HEK293 (cell line): ENCODE measurements around the gene KANK3.

Experiments
- CTCF ChIA-PET: fragments of 350-600 bp; formaldehyde crosslinking; extraction: SDS; loops from one replicate; lab custom pipeline; 2021; ENCODE audit warnings: antibody characterized with exemption; lab: Yijun Ruan, JAX
- POLR2A ChIA-PET: fragments of 300-600 bp; formaldehyde crosslinking; extraction: SDS; loops from one replicate; lab custom pipeline; 2020; ENCODE audit warnings: antibody characterized with exemption, inconsistent platforms; lab: Yijun Ruan, JAX
- H3K27ac ChIP-seq: fragments of 200-500 bp; sonication (Bioruptor generic); 2 replicates; pipeline ENCODE4 v1.5.1; 2014; ENCODE audit warnings: low read depth, low read length, control low read depth, inconsistent platforms; ENCODE audit errors: extremely low read depth
- H3K36me3 ChIP-seq, 2 experiments: fragments of 200-500 bp in 1 of 2; sonication (Bioruptor generic) in 1 of 2; 1 replicate in 1 of 2; 2 replicates in 1 of 2; pipeline ENCODE4 v1.5.1; 2014 to 2017; ENCODE audit warnings: inconsistent platforms in 2 of 2, low read length in 2 of 2; ENCODE audit not compliant: control insufficient read depth in 2 of 2, insufficient read depth in 1 of 2
- H3K4me1 ChIP-seq: fragments of 200-500 bp; sonication (Bioruptor generic); 2 replicates; pipeline ENCODE4 v1.5.1; 2014; ENCODE audit warnings: mild to moderate bottlenecking, low read length, inconsistent platforms; ENCODE audit not compliant: control insufficient read depth, insufficient read depth
- H3K4me3 ChIP-seq: 2 replicates; pipeline ENCODE4 v1.5.1; 2011; ENCODE audit warnings: low read depth, mild to moderate bottlenecking, control low read depth, low read length, moderate library complexity
- H3K9me3 ChIP-seq: fragments of 200-500 bp; sonication (Bioruptor generic); 2 replicates; pipeline ENCODE4 v1.5.1; 2014; ENCODE audit warnings: low read depth, low read length, inconsistent platforms; ENCODE audit not compliant: control insufficient read depth, insufficient read depth
- EGR2 ChIP-seq: fragments of 450-650 bp; formaldehyde crosslinking; IDR thresholded peaks from 2 replicates; pipeline ENCODE4 v1.5.1; 2016; ENCODE audit warnings: low read depth, missing biosample characterization, missing genetic modification characterization
- GLIS1 ChIP-seq: fragments of 450-650 bp; formaldehyde crosslinking; IDR thresholded peaks from 2 replicates; pipeline ENCODE4 v1.5.1; 2016; ENCODE audit warnings: missing biosample characterization, missing genetic modification characterization
- HOXA7 ChIP-seq: sonication (generic); formaldehyde crosslinking; IDR thresholded peaks from 2 replicates; pipeline ENCODE4 v1.8.1; 2022; ENCODE audit warnings: missing genetic modification reagents, borderline replicate concordance
- KLF1 ChIP-seq: fragments of 450-650 bp; formaldehyde crosslinking; IDR thresholded peaks from 2 replicates; pipeline ENCODE4 v1.5.1; 2016; ENCODE audit warnings: missing biosample characterization, missing genetic modification characterization
- MYNN ChIP-seq: fragments of 450-650 bp; formaldehyde crosslinking; IDR thresholded peaks from 2 replicates; pipeline ENCODE4 v1.5.1; 2016; ENCODE audit warnings: missing biosample characterization, missing genetic modification characterization, borderline replicate concordance
- SCRT1 ChIP-seq: fragments of 450-650 bp; formaldehyde crosslinking; IDR thresholded peaks from 2 replicates; pipeline ENCODE4 v1.5.1; 2016; ENCODE audit warnings: missing biosample characterization, missing genetic modification characterization, borderline replicate concordance
- ZBTB10 ChIP-seq: fragments of 450-650 bp; formaldehyde crosslinking; IDR thresholded peaks from 2 replicates; pipeline ENCODE4 v1.5.1; 2016; ENCODE audit warnings: missing biosample characterization, missing genetic modification characterization
- ZBTB17 ChIP-seq: fragments of 450-650 bp; formaldehyde crosslinking; IDR thresholded peaks from 2 replicates; pipeline ENCODE4 v1.5.1; 2016; ENCODE audit warnings: missing biosample characterization, missing genetic modification characterization
- ZFHX2 ChIP-seq: fragments of 450-650 bp; formaldehyde crosslinking; conservative IDR thresholded peaks from 2 replicates; pipeline ENCODE4 v1.5.1; 2016; ENCODE audit warnings: missing biosample characterization, missing genetic modification characterization
- ZNF10 ChIP-seq: fragments of 450-650 bp; formaldehyde crosslinking; IDR thresholded peaks from 2 replicates; pipeline ENCODE4 v1.5.1; 2017; ENCODE audit warnings: missing biosample characterization, missing genetic modification characterization
- ZNF211 ChIP-seq: fragments of 450-650 bp; formaldehyde crosslinking; IDR thresholded peaks from 2 replicates; pipeline ENCODE4 v1.5.1; 2016; ENCODE audit warnings: low read depth, missing biosample characterization, missing genetic modification characterization
- ZNF266 ChIP-seq: fragments of 450-650 bp; formaldehyde crosslinking; IDR thresholded peaks from 2 replicates; pipeline ENCODE4 v1.5.1; 2016; ENCODE audit warnings: missing biosample characterization, missing genetic modification characterization, low read depth
- ZNF341 ChIP-seq: fragments of 450-650 bp; formaldehyde crosslinking; IDR thresholded peaks from 2 replicates; pipeline ENCODE4; 2016; ENCODE audit warnings: low read depth, missing biosample characterization, missing genetic modification characterization
- ZNF394 ChIP-seq: fragments of 450-650 bp; formaldehyde crosslinking; IDR thresholded peaks from 2 replicates; pipeline ENCODE4 v1.5.1; 2016; ENCODE audit warnings: missing biosample characterization, missing genetic modification characterization, mild to moderate bottlenecking, moderate library complexity, borderline replicate concordance
- ZNF433 ChIP-seq: fragments of 450-650 bp; formaldehyde crosslinking; IDR thresholded peaks from 2 replicates; pipeline ENCODE4 v1.5.1; 2016; ENCODE audit warnings: missing biosample characterization, missing genetic modification characterization, low read depth
- ZNF596 ChIP-seq: fragments of 450-650 bp; IDR thresholded peaks from 2 replicates; pipeline ENCODE4 v1.5.0; 2018; ENCODE audit warnings: missing biosample characterization, mild to moderate bottlenecking, missing genetic modification characterization, moderate library complexity
- ZNF600 ChIP-seq: fragments of 450-650 bp; formaldehyde crosslinking; IDR thresholded peaks from 2 replicates; pipeline ENCODE4 v1.5.1; 2016; ENCODE audit warnings: missing biosample characterization, missing genetic modification characterization
- TF ChIP-seq, protein P1 (sequence below): fragments of 450-650 bp; formaldehyde crosslinking; IDR thresholded peaks from 2 replicates; pipeline ENCODE4; 2016; ENCODE audit warnings: missing biosample characterization, missing genetic modification characterization
- TF ChIP-seq, protein P2 (sequence below): IDR thresholded peaks from 2 replicates; pipeline ENCODE4 v1.6.1; 2011; ENCODE audit warnings: mild to moderate bottlenecking, low read depth, low read length, borderline replicate concordance
- TF ChIP-seq, protein P3 (sequence below): fragments of 450-650 bp; formaldehyde crosslinking; IDR thresholded peaks from 2 replicates; pipeline ENCODE4 v1.5.1; 2016; ENCODE audit warnings: missing biosample characterization, missing genetic modification characterization

KANK3 gene

DNA sequence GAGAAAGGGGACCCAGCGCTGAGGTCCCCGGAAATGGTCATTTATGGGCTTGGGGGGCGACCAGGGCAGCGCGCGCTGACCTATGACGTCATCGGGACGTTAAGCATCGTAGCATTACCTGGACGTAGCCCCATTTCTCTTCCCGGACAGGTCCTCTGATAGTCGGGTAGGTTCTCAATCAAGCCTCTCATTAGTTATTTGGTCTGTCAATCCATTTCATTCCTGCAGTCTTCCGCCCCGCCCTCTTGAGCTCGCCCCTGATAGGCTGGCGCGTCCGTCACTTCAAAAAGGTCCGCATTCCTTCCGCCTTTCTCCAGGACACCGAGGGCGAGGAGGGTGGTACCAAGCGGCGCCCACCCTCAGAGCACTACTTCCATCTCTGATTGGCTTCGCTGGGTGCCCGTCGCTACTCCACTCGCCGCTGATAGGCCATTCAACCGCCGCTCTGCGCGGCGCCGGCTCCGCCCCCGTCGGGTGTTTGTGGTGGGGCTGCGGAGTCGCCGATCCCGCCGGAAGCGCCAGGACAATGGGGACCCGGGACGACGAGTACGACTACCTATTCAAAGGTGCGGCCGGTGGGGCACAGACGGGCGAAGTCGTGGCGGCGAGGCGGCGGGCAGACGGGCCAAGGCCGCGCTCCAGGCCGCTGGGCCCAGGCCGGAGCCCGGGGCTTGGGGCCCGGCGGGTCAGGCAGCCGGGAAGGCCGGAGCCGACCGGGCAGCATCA, 47.0 kb upstream of the KANK3 start, which contains the start of gene RAB11B (continued):
- TF ChIP-seq ZNF266: no peak
- no peak for TF ChIP-seq ZNF433 (tag by site-specific recombination)
- TF ChIP-seq MYNN: no peak
- peak; percentile 50; the same call in 1 of the 2 replicates for TF ChIP-seq ZNF394 (tag by site-specific recombination)
- peak; percentile 72 for TF ChIP-seq ZNF341 (tag by site-specific recombination)
- TF ChIP-seq ZNF596 (tag by site-specific recombination): 0 out of 2 replicates have a peak, but pooled peaks have one; percentile 40
- peak; percentile 71 for TF ChIP-seq GLIS1 (tag by site-specific recombination)
- TF ChIP-seq, protein P1, sequence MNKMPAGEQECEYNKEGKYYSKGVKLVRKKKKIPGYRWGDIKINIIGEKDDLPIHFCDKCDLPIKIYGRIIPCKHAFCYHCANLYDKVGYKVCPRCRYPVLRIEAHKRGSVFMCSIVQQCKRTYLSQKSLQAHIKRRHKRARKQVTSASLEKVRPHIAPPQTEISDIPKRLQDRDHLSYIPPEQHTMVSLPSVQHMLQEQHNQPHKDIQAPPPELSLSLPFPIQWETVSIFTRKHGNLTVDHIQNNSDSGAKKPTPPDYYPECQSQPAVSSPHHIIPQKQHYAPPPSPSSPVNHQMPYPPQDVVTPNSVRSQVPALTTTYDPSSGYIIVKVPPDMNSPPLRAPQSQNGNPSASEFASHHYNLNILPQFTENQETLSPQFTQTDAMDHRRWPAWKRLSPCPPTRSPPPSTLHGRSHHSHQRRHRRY (tag by site-specific recombination): no peak
- TF ChIP-seq SCRT1 (tag by site-specific recombination): no peak
- TF ChIP-seq, protein P2, sequence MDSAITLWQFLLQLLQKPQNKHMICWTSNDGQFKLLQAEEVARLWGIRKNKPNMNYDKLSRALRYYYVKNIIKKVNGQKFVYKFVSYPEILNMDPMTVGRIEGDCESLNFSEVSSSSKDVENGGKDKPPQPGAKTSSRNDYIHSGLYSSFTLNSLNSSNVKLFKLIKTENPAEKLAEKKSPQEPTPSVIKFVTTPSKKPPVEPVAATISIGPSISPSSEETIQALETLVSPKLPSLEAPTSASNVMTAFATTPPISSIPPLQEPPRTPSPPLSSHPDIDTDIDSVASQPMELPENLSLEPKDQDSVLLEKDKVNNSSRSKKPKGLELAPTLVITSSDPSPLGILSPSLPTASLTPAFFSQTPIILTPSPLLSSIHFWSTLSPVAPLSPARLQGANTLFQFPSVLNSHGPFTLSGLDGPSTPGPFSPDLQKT: peak; percentile 98
- TF ChIP-seq ZNF211 (tag by site-specific recombination): no peak
- no peak for TF ChIP-seq HOXA7 (CRISPR knock-in tag)
- TF ChIP-seq, protein P3, sequence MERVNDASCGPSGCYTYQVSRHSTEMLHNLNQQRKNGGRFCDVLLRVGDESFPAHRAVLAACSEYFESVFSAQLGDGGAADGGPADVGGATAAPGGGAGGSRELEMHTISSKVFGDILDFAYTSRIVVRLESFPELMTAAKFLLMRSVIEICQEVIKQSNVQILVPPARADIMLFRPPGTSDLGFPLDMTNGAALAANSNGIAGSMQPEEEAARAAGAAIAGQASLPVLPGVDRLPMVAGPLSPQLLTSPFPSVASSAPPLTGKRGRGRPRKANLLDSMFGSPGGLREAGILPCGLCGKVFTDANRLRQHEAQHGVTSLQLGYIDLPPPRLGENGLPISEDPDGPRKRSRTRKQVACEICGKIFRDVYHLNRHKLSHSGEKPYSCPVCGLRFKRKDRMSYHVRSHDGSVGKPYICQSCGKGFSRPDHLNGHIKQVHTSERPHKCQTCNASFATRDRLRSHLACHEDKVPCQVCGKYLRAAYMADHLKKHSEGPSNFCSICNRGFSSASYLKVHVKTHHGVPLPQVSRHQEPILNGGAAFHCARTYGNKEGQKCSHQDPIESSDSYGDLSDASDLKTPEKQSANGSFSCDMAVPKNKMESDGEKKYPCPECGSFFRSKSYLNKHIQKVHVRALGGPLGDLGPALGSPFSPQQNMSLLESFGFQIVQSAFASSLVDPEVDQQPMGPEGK (tag by site-specific recombination): peak; percentile 98
- peak; percentile 46 for TF ChIP-seq EGR2 (tag by site-specific recombination)
- TF ChIP-seq ZBTB10 (tag by site-specific recombination): no peak
- peak; percentile 13; the same call in 1 of the 2 replicates for TF ChIP-seq ZNF10 (tag by site-specific recombination)
- TF ChIP-seq ZFHX2 (tag by site-specific recombination): peak; percentile 53
- TF ChIP-seq KLF1: peak; percentile 83

DNA sequence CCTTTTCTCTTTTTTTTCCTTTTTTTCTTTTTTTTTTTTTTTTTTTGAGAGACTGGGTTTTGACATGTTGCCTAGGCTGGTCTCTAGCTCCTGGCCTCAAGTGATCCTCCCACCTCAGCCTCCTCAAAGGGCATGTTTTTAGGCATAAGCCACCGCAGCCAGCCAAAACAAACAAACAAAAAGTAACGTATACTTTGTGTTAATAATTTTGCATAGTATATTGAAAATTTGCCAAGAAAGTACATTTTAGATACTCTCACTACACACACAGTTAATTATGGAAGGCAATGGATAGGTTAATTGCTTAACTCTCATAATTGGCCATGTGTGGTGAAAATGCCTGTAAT, 45.5 kb upstream of the KANK3 start:
- ChIA-PET POLR2A (interaction anchor here (0.6 kb wide), 1 partner anchor 16 kb away, joined by 7 read pairs; no protein-coding TSS in a partner anchor), CTCF (no interaction called here)
- TF ChIP-seq ZBTB17 (peak; percentile 5; the same call in 1 of the 2 replicates), ZNF600 (tag by site-specific recombination) (no peak)
- Histone ChIP-seq H3K4me1 (peaks cover 3% of the 10 kb centered on the region; the same call in 1 of the 2 replicates), H3K4me3 (no peak overlapping the region), H3K36me3 (peaks cover 0 to 3% of the 10 kb centered on the region in 2 experiments; a peak in 1 of 3 replicates), H3K9me3 (no peaks in the 10 kb centered on the region), H3K27ac (no peak overlapping the region)
